H9 (cell line): ENCODE data around the gene GATD1. TPM values are rescaled to one million over a fixed set of nuclear protein-coding genes. Genes with fewer than 3 reads are reported as not detected.

Experiments
- DNase-seq: peaks from one replicate; pipeline ENCODE4 v3.0.0-alpha.2; 2017
- H2AFZ ChIP-seq: one replicate; pipeline ENCODE4 v1.6.1; 2013; ENCODE audit warnings: mild to moderate bottlenecking, low read length, control low read depth, moderate library complexity
- H2AK5ac ChIP-seq: 2 replicates; pipeline ENCODE4 v1.6.1; 2013; ENCODE audit warnings: low read length, control low read depth, mixed read lengths; ENCODE audit not compliant: insufficient read length
- H2BK120ac ChIP-seq: one replicate; pipeline ENCODE4 v1.6.1; 2013; ENCODE audit warnings: low read depth, mild to moderate bottlenecking, low read length, control low read depth, inconsistent platforms; ENCODE audit not compliant: poor library complexity, severe bottlenecking
- H2BK12ac ChIP-seq: 2 replicates; pipeline ENCODE4 v1.6.1; 2013; ENCODE audit warnings: low read length, control low read depth, mixed read lengths, low read depth; ENCODE audit not compliant: insufficient read length
- H2BK15ac ChIP-seq: 2 replicates; pipeline ENCODE4 v1.6.1; 2013; ENCODE audit warnings: low read depth, low read length, control low read depth
- H2BK20ac ChIP-seq: one replicate; pipeline ENCODE4 v1.6.1; 2013; ENCODE audit warnings: low read depth, mild to moderate bottlenecking, low read length, control low read depth, inconsistent platforms; ENCODE audit not compliant: poor library complexity, severe bottlenecking
- H2BK5ac ChIP-seq: 2 replicates; pipeline ENCODE4 v1.6.1; 2013; ENCODE audit warnings: low read length, control low read depth, mixed read lengths; ENCODE audit not compliant: insufficient read length
- H3K14ac ChIP-seq: 2 replicates; pipeline ENCODE4 v1.6.1; 2013; ENCODE audit warnings: low read length, control low read depth; ENCODE audit not compliant: insufficient read depth
- H3K18ac ChIP-seq: 2 replicates; pipeline ENCODE4 v1.6.1; 2013; ENCODE audit warnings: low read depth, mild to moderate bottlenecking, mixed read lengths, low read length, control low read depth; ENCODE audit not compliant: insufficient read length
- H3K23ac ChIP-seq: 2 replicates; pipeline ENCODE4 v1.6.1; 2013; ENCODE audit warnings: low read length, control low read depth, mixed read lengths, low read depth; ENCODE audit not compliant: insufficient read length
- H3K23me2 ChIP-seq: 2 replicates; pipeline ENCODE4 v1.6.1; 2013; ENCODE audit warnings: low read depth, mild to moderate bottlenecking, mixed read lengths, low read length, control low read depth; ENCODE audit not compliant: insufficient read length, poor library complexity, severe bottlenecking
- H3K27ac ChIP-seq: 2 replicates; pipeline ENCODE4 v1.5.1; 2013; ENCODE audit warnings: low read length, control low read depth, mixed read lengths, low read depth; ENCODE audit not compliant: insufficient read length
- H3K27me3 ChIP-seq: 2 replicates; pipeline ENCODE4 v1.6.1; 2013; ENCODE audit warnings: low read length, control low read depth, inconsistent platforms; ENCODE audit not compliant: insufficient read depth
- H3K4ac ChIP-seq: 2 replicates; pipeline ENCODE4 v1.6.1; 2013; ENCODE audit warnings: low read depth, mild to moderate bottlenecking, control low read depth, inconsistent platforms, low read length, moderate library complexity
- H3K4me1 ChIP-seq: 2 replicates; pipeline ENCODE4 v1.6.1; 2013; ENCODE audit warnings: low read length, control low read depth, inconsistent platforms; ENCODE audit not compliant: insufficient read depth
- H3K4me2 ChIP-seq: 2 replicates; pipeline ENCODE4 v1.6.1; 2013; ENCODE audit warnings: low read length, control low read depth, mixed read lengths; ENCODE audit not compliant: insufficient read length, insufficient read depth
- H3K56ac ChIP-seq: 2 replicates; pipeline ENCODE4 v1.6.1; 2013; ENCODE audit warnings: low read depth, mild to moderate bottlenecking, mixed read lengths, low read length, control low read depth; ENCODE audit not compliant: insufficient read length
- H3K79me1 ChIP-seq: 2 replicates; pipeline ENCODE4 v1.6.1; 2013; ENCODE audit warnings: low read depth, mild to moderate bottlenecking, moderate library complexity, low read length, control low read depth, inconsistent platforms; ENCODE audit not compliant: insufficient read depth, poor library complexity, severe bottlenecking
- H3K79me2 ChIP-seq: 2 replicates; pipeline ENCODE4 v1.6.1; 2013; ENCODE audit warnings: low read length, control low read depth, inconsistent platforms; ENCODE audit not compliant: insufficient read depth
- H3K9ac ChIP-seq: 2 replicates; pipeline ENCODE4 v1.6.1; 2013; ENCODE audit warnings: low read length, control low read depth, mixed read lengths; ENCODE audit not compliant: insufficient read length; ENCODE audit errors: extremely low read depth
- H3K9me3 ChIP-seq: one replicate; pipeline ENCODE4 v1.6.1; 2013; ENCODE audit warnings: low read depth, low read length, inconsistent platforms; ENCODE audit not compliant: control insufficient read depth
- H3T11ph ChIP-seq: one replicate; pipeline ENCODE4 v1.6.1; 2013; ENCODE audit warnings: mild to moderate bottlenecking, low read length, control low read depth, inconsistent platforms
- H4K20me1 ChIP-seq: one replicate; pipeline ENCODE4 v1.6.1; 2013; ENCODE audit not compliant: control insufficient read depth, insufficient read length, insufficient read depth
- H4K5ac ChIP-seq: 2 replicates; pipeline ENCODE4 v1.6.1; 2013; ENCODE audit warnings: low read depth, mild to moderate bottlenecking, mixed read lengths, low read length, control low read depth; ENCODE audit not compliant: insufficient read length
- H4K8ac ChIP-seq: replicated peaks from 2 replicates; pipeline ENCODE4 v1.6.1; 2013; ENCODE audit warnings: low read length, control low read depth, mixed read lengths, low read depth; ENCODE audit not compliant: insufficient read length
- H4K91ac ChIP-seq: 2 replicates; pipeline ENCODE4 v1.6.1; 2013; ENCODE audit warnings: low read depth, mild to moderate bottlenecking, moderate library complexity, mixed read lengths, low read length, control low read depth; ENCODE audit not compliant: insufficient read length
- H3K27ac Mint-ChIP-seq, 3 experiments: 2 replicates in 2 of 3; 3 replicates in 1 of 3; pipeline ENCODE4 v1.8.0; 2020 to 2021; ENCODE audit warnings: mixed read lengths in 3 of 3, mild to moderate bottlenecking in 1 of 3, moderate library complexity in 1 of 3
- H3K27me3 Mint-ChIP-seq: 2 replicates; pipeline ENCODE4 v1.8.0; 2021; ENCODE audit warnings: low read depth, mild to moderate bottlenecking, moderate library complexity, mixed read lengths
- H3K36me3 Mint-ChIP-seq, 3 experiments: 2 replicates in 2 of 3; 3 replicates in 1 of 3; pipeline ENCODE4 v1.8.0; 2020 to 2021; ENCODE audit warnings: low read depth in 3 of 3, mixed read lengths in 3 of 3; ENCODE audit not compliant: insufficient read depth in 1 of 3
- H3K4me1 Mint-ChIP-seq, 2 experiments: 2 replicates each; pipeline ENCODE4 v1.8.0; 2020; ENCODE audit warnings: mixed read lengths in 2 of 2
- H3K4me3 Mint-ChIP-seq, 2 experiments: 2 replicates in 1 of 2; 3 replicates in 1 of 2; pipeline ENCODE4 v1.8.0; 2020 to 2021; ENCODE audit warnings: mild to moderate bottlenecking in 2 of 2, mixed read lengths in 2 of 2, moderate library complexity in 1 of 2
- H3K9me3 Mint-ChIP-seq, 2 experiments: 2 replicates in 1 of 2; 3 replicates in 1 of 2; pipeline ENCODE4 v1.8.0; 2020; ENCODE audit warnings: mild to moderate bottlenecking in 2 of 2, mixed read lengths in 2 of 2, moderate library complexity in 1 of 2
- WGBS: extraction: QIAGEN DNeasy Blood & Tissue Kit; methylation state at CpG from one replicate; pipeline ENCODE4 v1.1.7; 2013; ENCODE audit warnings: missing lambda C conversion rate, low lambda C conversion rate, mixed read lengths; ENCODE audit not compliant: insufficient read length; ENCODE audit errors: extremely low coverage; 5-methylcytosine and 5-hydroxymethylcytosine counted together
- total RNA-seq: library from RNA; stranded (reverse); gene quantifications from 2 replicates; pipeline ENCODE4 v1.2.1, GENCODE V29; 2021
- TF ChIP-seq, protein P1 (sequence below): fragments of 200-600 bp; sonication (generic); conservative IDR thresholded peaks from 3 replicates; pipeline ENCODE4 v1.8.0; 2021; ENCODE audit warnings: antibody characterized with exemption, mild to moderate bottlenecking

The GATD1 gene
- total RNA-seq, 1 experiment from 2014 or later, result 60.0 TPM

- H2AFZ ChIP-seq, result no peak within 1 kb of the TSS
Observed at GRCh38 chr11:798093-798713, 20.9 kb upstream of the GATD1 start, which contains the start of gene SLC25A22. TSS of gene SLC25A22 (minus strand) at chr11:798281. CDS start at chr11:795006, 3,275 bp downstream.

More at GRCh38 chr11:798093-798713, 20.9 kb upstream of the GATD1 start, which contains the start of gene SLC25A22:
- no peaks in the 10 kb centered on the region for H3K9me3 ChIP-seq
- Mint-ChIP-seq H3K4me3 (peak within 1 kb of the TSS; percentile 75 to 87), H3K27me3 (no peaks in the 10 kb centered on the region), H3K9me3 (no peaks in the 10 kb centered on the region), H3K36me3 (peaks cover 0 to 15% (median 11%) of the 10 kb centered on the region in 3 experiments; a peak in 4 of 7 replicates), H3K4me1 (peaks cover 8 to 18% of the 10 kb centered on the region in 2 experiments), H3K27ac (peak within 1 kb of the TSS in 1 of 3 experiments; percentile 89; a peak in 2 of 7 replicates)
- no peak within 1 kb of the TSS for H2BK120ac ChIP-seq
- H2AK5ac ChIP-seq, result no peak within 1 kb of the TSS
- DNase-seq, result peak; percentile 80
- peak within 1 kb of the TSS; percentile 28 for H3K18ac ChIP-seq
- peak within 1 kb of the TSS; percentile 36 for H3K9ac ChIP-seq
- H3K14ac ChIP-seq, result peak within 1 kb of the TSS; percentile 37; the same call in 1 of the 2 replicates
- no peak within 1 kb of the TSS for H4K8ac ChIP-seq
- H3K79me1 ChIP-seq, result no peaks in the 10 kb centered on the region
- H3K23ac ChIP-seq, result no peak within 1 kb of the TSS
- no peak within 1 kb of the TSS for H2BK15ac ChIP-seq
- peaks cover 2% of the 10 kb centered on the region for H4K20me1 ChIP-seq
- H2BK20ac ChIP-seq, result no peak within 1 kb of the TSS
- H2BK5ac ChIP-seq, result no peak within 1 kb of the TSS
- H4K91ac ChIP-seq, result no peak within 1 kb of the TSS
- WGBS, result no CpG with 5 or more reads among the region's 69 CpGs
- no peak within 1 kb of the TSS for H3T11ph ChIP-seq
- peak within 1 kb of the TSS; percentile 72 for H3K4me2 ChIP-seq
- no peaks in the 10 kb centered on the region for H3K79me2 ChIP-seq
- no peak within 1 kb of the TSS for H3K56ac ChIP-seq
- H3K4me1 ChIP-seq, result no peaks in the 10 kb centered on the region; the same call in 1 of the 2 replicates
- H4K5ac ChIP-seq, result no peak within 1 kb of the TSS
- H2BK12ac ChIP-seq, result no peak within 1 kb of the TSS
- TF ChIP-seq, protein P1, sequence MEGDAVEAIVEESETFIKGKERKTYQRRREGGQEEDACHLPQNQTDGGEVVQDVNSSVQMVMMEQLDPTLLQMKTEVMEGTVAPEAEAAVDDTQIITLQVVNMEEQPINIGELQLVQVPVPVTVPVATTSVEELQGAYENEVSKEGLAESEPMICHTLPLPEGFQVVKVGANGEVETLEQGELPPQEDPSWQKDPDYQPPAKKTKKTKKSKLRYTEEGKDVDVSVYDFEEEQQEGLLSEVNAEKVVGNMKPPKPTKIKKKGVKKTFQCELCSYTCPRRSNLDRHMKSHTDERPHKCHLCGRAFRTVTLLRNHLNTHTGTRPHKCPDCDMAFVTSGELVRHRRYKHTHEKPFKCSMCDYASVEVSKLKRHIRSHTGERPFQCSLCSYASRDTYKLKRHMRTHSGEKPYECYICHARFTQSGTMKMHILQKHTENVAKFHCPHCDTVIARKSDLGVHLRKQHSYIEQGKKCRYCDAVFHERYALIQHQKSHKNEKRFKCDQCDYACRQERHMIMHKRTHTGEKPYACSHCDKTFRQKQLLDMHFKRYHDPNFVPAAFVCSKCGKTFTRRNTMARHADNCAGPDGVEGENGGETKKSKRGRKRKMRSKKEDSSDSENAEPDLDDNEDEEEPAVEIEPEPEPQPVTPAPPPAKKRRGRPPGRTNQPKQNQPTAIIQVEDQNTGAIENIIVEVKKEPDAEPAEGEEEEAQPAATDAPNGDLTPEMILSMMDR, result peak; percentile 78
- H3K4ac ChIP-seq, result no peak within 1 kb of the TSS
- no peaks in the 10 kb centered on the region for H3K27me3 ChIP-seq
- peaks cover 9% of the 10 kb centered on the region for H3K23me2 ChIP-seq
- no peak within 1 kb of the TSS for H3K27ac ChIP-seq
